Astrocyte of the spinal cord (primary cell): Measurements from ENCODE around the gene GHRHR.

Source experiments
- DNase-seq: peaks from one replicate; pipeline ENCODE4 v3.0.0; 2011; ENCODE audit warnings: low read depth, low spot score
- H3K4me3 ChIP-seq: 2 replicates; pipeline ENCODE4 v1.5.1; 2011; ENCODE audit warnings: low read depth, mild to moderate bottlenecking, low read length, moderate library complexity
- in situ Hi-C: cut with HindIII; loops from 2 replicates; pipeline ENCODE4 v1.10.0; 2017; ENCODE audit warnings: low sequenced_read_pairs
- TF ChIP-seq, protein P1 (sequence below): IDR thresholded peaks from 2 replicates; pipeline ENCODE4 v1.5.1; 2012; ENCODE audit warnings: low read depth, mild to moderate bottlenecking, low read length, inconsistent platforms

The GHRHR gene

GRCh38 chr7:30986331-30986730 lies 22.6 kb downstream of the GHRHR start:
- no peak for DNase-seq
- TF ChIP-seq, protein P1, sequence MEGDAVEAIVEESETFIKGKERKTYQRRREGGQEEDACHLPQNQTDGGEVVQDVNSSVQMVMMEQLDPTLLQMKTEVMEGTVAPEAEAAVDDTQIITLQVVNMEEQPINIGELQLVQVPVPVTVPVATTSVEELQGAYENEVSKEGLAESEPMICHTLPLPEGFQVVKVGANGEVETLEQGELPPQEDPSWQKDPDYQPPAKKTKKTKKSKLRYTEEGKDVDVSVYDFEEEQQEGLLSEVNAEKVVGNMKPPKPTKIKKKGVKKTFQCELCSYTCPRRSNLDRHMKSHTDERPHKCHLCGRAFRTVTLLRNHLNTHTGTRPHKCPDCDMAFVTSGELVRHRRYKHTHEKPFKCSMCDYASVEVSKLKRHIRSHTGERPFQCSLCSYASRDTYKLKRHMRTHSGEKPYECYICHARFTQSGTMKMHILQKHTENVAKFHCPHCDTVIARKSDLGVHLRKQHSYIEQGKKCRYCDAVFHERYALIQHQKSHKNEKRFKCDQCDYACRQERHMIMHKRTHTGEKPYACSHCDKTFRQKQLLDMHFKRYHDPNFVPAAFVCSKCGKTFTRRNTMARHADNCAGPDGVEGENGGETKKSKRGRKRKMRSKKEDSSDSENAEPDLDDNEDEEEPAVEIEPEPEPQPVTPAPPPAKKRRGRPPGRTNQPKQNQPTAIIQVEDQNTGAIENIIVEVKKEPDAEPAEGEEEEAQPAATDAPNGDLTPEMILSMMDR, result no peak
- in situ Hi-C loops, result no loop called here
- H3K4me3 ChIP-seq, result no peak overlapping the region

- TF ChIP-seq, protein P1, result no peak
Observed at GRCh38 chr7:30986738-30987137, 23.0 kb downstream of the GHRHR start.

DNA sequence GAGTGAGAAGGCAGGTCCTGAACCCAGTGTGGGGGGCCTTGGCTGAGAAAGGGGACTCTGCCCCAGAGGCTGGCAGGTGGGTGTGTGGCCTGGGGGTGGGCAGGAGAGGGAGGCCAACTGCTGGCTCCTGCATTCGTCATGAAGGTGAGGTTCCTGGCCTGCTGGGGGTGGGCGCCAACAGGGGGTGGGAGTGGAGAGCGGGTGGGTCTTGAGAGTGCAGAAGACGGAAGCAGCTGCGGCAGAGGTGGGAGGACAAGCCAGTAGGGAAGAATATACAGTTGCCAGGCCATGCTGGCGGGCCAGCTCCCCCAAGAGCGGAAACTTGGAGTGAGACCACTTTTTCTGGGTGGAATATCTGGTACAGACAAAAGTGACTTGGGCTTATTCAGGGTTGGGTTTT lies 23.4 kb downstream of the GHRHR start:
- in situ Hi-C loops, result no loop called here
- TF ChIP-seq, protein P1, result no peak
- no peak for DNase-seq
- no peak overlapping the region for H3K4me3 ChIP-seq

More at GRCh38 chr7:30986738-30987137, 23.0 kb downstream of the GHRHR start:
- no peak overlapping the region for H3K4me3 ChIP-seq
- in situ Hi-C loops, result no loop called here
- no peak for DNase-seq

GRCh38 chr7:30987936-30988335 lies 24.2 kb downstream of the GHRHR start:
- TF ChIP-seq, protein P1, result no peak
- DNase-seq, result no peak
- in situ Hi-C loops, result no loop called here
- no peak overlapping the region for H3K4me3 ChIP-seq

GRCh38 chr7:30988351-30989005 lies 24.7 kb downstream of the GHRHR start:
- in situ Hi-C loops, result no loop called here
- DNase-seq, result no peak
- TF ChIP-seq, protein P1, result no peak

GRCh38 chr7:30989008-30989823 lies 25.5 kb downstream of the GHRHR start:
- TF ChIP-seq, protein P1, result no peak
- no peak for DNase-seq
- in situ Hi-C loops, result no loop called here

More at GRCh38 chr7:30988351-30989005, 24.7 kb downstream of the GHRHR start:
- H3K4me3 ChIP-seq, result no peak overlapping the region

More at GRCh38 chr7:30989008-30989823, 25.5 kb downstream of the GHRHR start:
- H3K4me3 ChIP-seq, result no peak overlapping the region
